ENCODE results near the gene ACP1. TPM values are rescaled to one million over a fixed set of nuclear protein-coding genes. Genes with fewer than 3 reads are reported as not detected.
A peak's percentile ranks its signal among the peaks of the same experiment; 100 is the strongest.

The ACP1 gene
- total RNA-seq, 1 donor from 2014 or later: 113 TPM

GRCh38 chr2:268323-268722 is 3.6 kb downstream of the ACP1 start:
- H3K4me1 Mint-ChIP-seq: peaks cover 22% of the 10 kb centered on the region
- H3K36me3 Mint-ChIP-seq: peaks cover 2% of the 10 kb centered on the region
- H3K27me3 Mint-ChIP-seq (ENCODE audit: low read depth): no peaks in the 10 kb centered on the region
- H3K9me3 Mint-ChIP-seq: no peaks in the 10 kb centered on the region
- DNase-seq (ENCODE audit: low spot score in 2 of 2, unreplicated experiment in 2 of 2): no peak
- H3K27ac Mint-ChIP-seq: no peak overlapping the region
- no peak for TF ChIP-seq CTCF (IDR thresholded peaks at IDR 0.05; ENCODE audit: unreplicated experiment)
- no peak overlapping the region for H3K4me3 Mint-ChIP-seq

GRCh38 chr2:269356-270030 is 4.7 kb downstream of the ACP1 start:
- Mint-ChIP-seq H3K9me3 (no peaks in the 10 kb centered on the region), H3K27ac (no peak overlapping the region)

GRCh38 chr2:270861-271260 is 6.1 kb downstream of the ACP1 start:
- Mint-ChIP-seq H3K27ac (peak overlapping the region; percentile 28), H3K27me3 (ENCODE audit: low read depth) (no peaks in the 10 kb centered on the region), H3K9me3 (no peaks in the 10 kb centered on the region), H3K36me3 (peaks cover 4% of the 10 kb centered on the region), H3K4me1 (peaks cover 13% of the 10 kb centered on the region), H3K4me3 (no peak overlapping the region)
- no peak for DNase-seq (ENCODE audit: low spot score in 2 of 2, unreplicated experiment in 2 of 2)
- TF ChIP-seq CTCF (IDR thresholded peaks at IDR 0.05; ENCODE audit: unreplicated experiment): no peak

More at GRCh38 chr2:269356-270030, 4.7 kb downstream of the ACP1 start:
- peaks cover 20% of the 10 kb centered on the region for H3K4me1 Mint-ChIP-seq
- no peak for TF ChIP-seq CTCF (IDR thresholded peaks at IDR 0.05; ENCODE audit: unreplicated experiment)
- no peak overlapping the region for H3K4me3 Mint-ChIP-seq
- H3K36me3 Mint-ChIP-seq: peaks cover 2% of the 10 kb centered on the region
- no peaks in the 10 kb centered on the region for H3K27me3 Mint-ChIP-seq (ENCODE audit: low read depth)
- DNase-seq (ENCODE audit: low spot score in 2 of 2, unreplicated experiment in 2 of 2): no peak

GRCh38 chr2:271917-272316 is 7.2 kb downstream of the ACP1 start:
- Mint-ChIP-seq H3K27ac (no peak overlapping the region), H3K36me3 (peaks cover 6% of the 10 kb centered on the region), H3K9me3 (no peaks in the 10 kb centered on the region), H3K4me1 (peaks cover 4% of the 10 kb centered on the region), H3K4me3 (no peak overlapping the region), H3K27me3 (ENCODE audit: low read depth) (no peaks in the 10 kb centered on the region)
- no peak for DNase-seq (ENCODE audit: low spot score in 2 of 2, unreplicated experiment in 2 of 2)
- TF ChIP-seq CTCF (IDR thresholded peaks at IDR 0.05; ENCODE audit: unreplicated experiment): no peak

GRCh38 chr2:273333-273732 is 8.6 kb downstream of the ACP1 start:
- Mint-ChIP-seq H3K36me3 (peaks cover 18% of the 10 kb centered on the region), H3K4me1 (no peaks in the 10 kb centered on the region), H3K27me3 (ENCODE audit: low read depth) (no peaks in the 10 kb centered on the region), H3K4me3 (no peak overlapping the region), H3K27ac (no peak overlapping the region), H3K9me3 (no peaks in the 10 kb centered on the region)
- DNase-seq (ENCODE audit: low spot score in 2 of 2, unreplicated experiment in 2 of 2): no peak
- TF ChIP-seq CTCF (IDR thresholded peaks at IDR 0.05; ENCODE audit: unreplicated experiment): no peak
